DND-41 (cell line): Measurements from ENCODE around the gene DEPDC7.

ENCODE experiments used
- EZH2 ChIP-seq: IDR thresholded peaks from 3 replicates; pipeline ENCODE4 v1.6.1; 2012; ENCODE audit warnings: borderline replicate concordance, low read depth, mild to moderate bottlenecking, moderate library complexity, low read length, inconsistent platforms; ENCODE audit not compliant: severe bottlenecking
- TF ChIP-seq, protein P1 (sequence below): IDR thresholded peaks from 2 replicates; pipeline ENCODE4 v1.5.1; 2012; ENCODE audit warnings: borderline replicate concordance, low read length, moderate library complexity, mild to moderate bottlenecking; ENCODE audit not compliant: poor library complexity, severe bottlenecking; ENCODE audit errors: extremely low read depth

DNA sequence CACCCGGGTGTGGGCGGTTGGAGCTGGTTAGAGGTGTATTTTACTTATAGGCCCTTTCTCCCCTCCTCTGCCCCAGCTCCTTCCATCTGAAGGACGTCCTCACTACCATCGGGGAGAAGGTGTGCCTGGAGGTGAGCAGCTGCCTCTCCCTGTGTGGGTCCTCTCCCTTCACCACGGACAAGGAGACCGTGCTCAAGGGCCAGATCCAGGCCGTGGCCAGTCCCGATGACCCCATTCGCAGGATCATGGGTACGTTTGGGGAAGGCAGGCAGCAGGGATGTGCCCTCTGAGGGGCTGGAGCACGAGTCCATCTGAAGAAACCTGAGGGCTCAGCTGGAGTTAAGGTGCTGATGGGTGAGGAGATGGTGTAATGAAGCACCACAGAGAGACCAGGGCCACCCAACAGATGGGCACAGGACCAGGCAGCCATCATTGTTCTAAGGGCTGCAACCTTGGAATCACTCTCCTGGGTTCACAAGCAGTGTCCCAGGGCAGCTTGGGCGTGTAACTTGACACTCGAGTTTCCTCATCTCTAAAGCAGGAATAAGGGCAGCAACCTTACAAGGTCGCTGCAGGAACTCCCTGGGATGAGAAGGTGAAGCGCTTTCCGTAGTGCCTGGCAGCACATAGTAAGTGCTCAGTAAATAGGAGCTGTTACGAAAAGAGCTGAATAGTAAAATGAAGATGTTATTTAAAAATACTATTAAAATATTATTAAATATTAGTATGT, 53.1 kb downstream of the DEPDC7 start:
- TF ChIP-seq, protein P1, sequence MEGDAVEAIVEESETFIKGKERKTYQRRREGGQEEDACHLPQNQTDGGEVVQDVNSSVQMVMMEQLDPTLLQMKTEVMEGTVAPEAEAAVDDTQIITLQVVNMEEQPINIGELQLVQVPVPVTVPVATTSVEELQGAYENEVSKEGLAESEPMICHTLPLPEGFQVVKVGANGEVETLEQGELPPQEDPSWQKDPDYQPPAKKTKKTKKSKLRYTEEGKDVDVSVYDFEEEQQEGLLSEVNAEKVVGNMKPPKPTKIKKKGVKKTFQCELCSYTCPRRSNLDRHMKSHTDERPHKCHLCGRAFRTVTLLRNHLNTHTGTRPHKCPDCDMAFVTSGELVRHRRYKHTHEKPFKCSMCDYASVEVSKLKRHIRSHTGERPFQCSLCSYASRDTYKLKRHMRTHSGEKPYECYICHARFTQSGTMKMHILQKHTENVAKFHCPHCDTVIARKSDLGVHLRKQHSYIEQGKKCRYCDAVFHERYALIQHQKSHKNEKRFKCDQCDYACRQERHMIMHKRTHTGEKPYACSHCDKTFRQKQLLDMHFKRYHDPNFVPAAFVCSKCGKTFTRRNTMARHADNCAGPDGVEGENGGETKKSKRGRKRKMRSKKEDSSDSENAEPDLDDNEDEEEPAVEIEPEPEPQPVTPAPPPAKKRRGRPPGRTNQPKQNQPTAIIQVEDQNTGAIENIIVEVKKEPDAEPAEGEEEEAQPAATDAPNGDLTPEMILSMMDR: no peak
- no peak for TF ChIP-seq EZH2
